ENCODE results near the gene TUBB. TPM values are rescaled to one million over a fixed set of nuclear protein-coding genes. Genes with fewer than 3 reads are reported as not detected.

The TUBB gene
- total and polyA plus RNA-seq, 2 donors (not counting 1 experiment from before 2014, with no cell fraction given): 102 to 295 TPM

- H3K9ac ChIP-seq (ENCODE audit: low read length): no peak overlapping the region
- H3K79me2 ChIP-seq (ENCODE audit: control insufficient read depth, insufficient read depth, low read length): peaks cover 20% of the 10 kb centered on the region
- Mint-ChIP-seq H3K27me3 (no peaks in the 10 kb centered on the region), H3K27ac (no peak overlapping the region), H3K9me3 (ENCODE audit: insufficient read depth) (no peaks in the 10 kb centered on the region), H3K4me1 (peaks cover 29% of the 10 kb centered on the region), H3K4me3 (no peak overlapping the region)
- H2AFZ ChIP-seq (ENCODE audit: insufficient read depth, low read depth, low read length, poor library complexity, severe bottlenecking): no peak overlapping the region
- POLR2A ChIA-PET: interaction anchor here (0.6 to 0.9 kb wide), 2 partner anchors 33 to 852 kb away, joined by 3 read pairs; no protein-coding TSS in a partner anchor
- H3K4me3 ChIP-seq (ENCODE audit: control extremely low read depth in 1 of 5, extremely low read depth in 1 of 5, insufficient read depth in 1 of 5, low read depth in 2 of 5, low read length in 4 of 5): no peak overlapping the region
- H3K27me3 ChIP-seq (replicated peaks in 1 of 4; ENCODE audit: control extremely low read depth in 1 of 4, control insufficient read depth in 3 of 4, insufficient read depth in 4 of 4, low read length in 3 of 4): no peaks in the 10 kb centered on the region
- DNase-seq (no peak), ATAC-seq (ENCODE audit: low read depth) (no peak)
- intact Hi-C loops (cut with micrococcal nuclease): no loop called here
- CTCF ChIA-PET: interaction anchor here (1.2 to 3.5 kb wide), 2 partner anchors 8 to 35 kb away, joined by 4 to 20 read pairs; no protein-coding TSS in a partner anchor
- peaks cover 5 to 42% of the 10 kb centered on the region in 2 experiments for H3K36me3 ChIP-seq (replicated peaks in 1 of 2; ENCODE audit: control extremely low read depth in 1 of 2, control insufficient read depth in 1 of 2, extremely low read depth in 1 of 2, insufficient read depth in 2 of 2, low read length in 1 of 2)
- H3K4me1 ChIP-seq (ENCODE audit: control insufficient read depth in 2 of 2, insufficient read depth in 2 of 2, low read length in 2 of 2): peaks cover 12 to 18% of the 10 kb centered on the region in 2 donors
- H3K9me3 ChIP-seq (ENCODE audit: control extremely low read depth in 1 of 3, control insufficient read depth in 2 of 3, insufficient read depth in 1 of 3, low read length in 2 of 3): no peaks in the 10 kb centered on the region
- no peak overlapping the region for H3K27ac ChIP-seq (ENCODE audit: low read length in 2 of 2)
- WGBS (ENCODE audit: insufficient coverage): no CpG with 5 or more reads among the region's 1 CpG
- H4K20me1 ChIP-seq (ENCODE audit: control insufficient read depth, insufficient read depth, low read length, poor library complexity, severe bottlenecking): no peaks in the 10 kb centered on the region
- no peak overlapping the region for H3K4me2 ChIP-seq (replicated peaks; ENCODE audit: low read depth, low read length, poor library complexity, severe bottlenecking)
- TF ChIP-seq CTCF (IDR thresholded peaks at IDR 0.05) (no peak), EZH2 (IDR thresholded peaks at IDR 0.05; ENCODE audit: borderline replicate concordance, insufficient read depth, low read depth, low read length, poor library complexity, severe bottlenecking) (no peak)
Observed at GRCh38 chr6:30714263-30714662, 5.9 kb upstream of the TUBB start.

- Histone ChIP-seq H3K27ac (ENCODE audit: low read length in 2 of 2) (peak overlapping the region; percentile 91 to 94), H3K9me3 (ENCODE audit: control extremely low read depth in 1 of 3, control insufficient read depth in 2 of 3, insufficient read depth in 1 of 3, low read length in 2 of 3) (no peaks in the 10 kb centered on the region), H3K36me3 (replicated peaks in 1 of 2; ENCODE audit: control extremely low read depth in 1 of 2, control insufficient read depth in 1 of 2, extremely low read depth in 1 of 2, insufficient read depth in 2 of 2, low read length in 1 of 2) (peaks cover 0 to 24% of the 10 kb centered on the region in 2 experiments), H3K4me1 (ENCODE audit: control insufficient read depth in 2 of 2, insufficient read depth in 2 of 2, low read length in 2 of 2) (peaks cover 19 to 29% of the 10 kb centered on the region in 2 donors), H4K20me1 (ENCODE audit: control insufficient read depth, insufficient read depth, low read length, poor library complexity, severe bottlenecking) (peaks cover 4% of the 10 kb centered on the region), H3K4me2 (replicated peaks; ENCODE audit: low read depth, low read length, poor library complexity, severe bottlenecking) (peak overlapping the region; percentile 76), H3K4me3 (ENCODE audit: control extremely low read depth in 1 of 5, extremely low read depth in 1 of 5, insufficient read depth in 1 of 5, low read depth in 2 of 5, low read length in 4 of 5) (peak overlapping the region; percentile 64 to 82 (median 80)), H3K79me2 (ENCODE audit: control insufficient read depth, insufficient read depth, low read length) (peaks cover 36% of the 10 kb centered on the region), H3K27me3 (replicated peaks in 1 of 4; ENCODE audit: control extremely low read depth in 1 of 4, control insufficient read depth in 3 of 4, insufficient read depth in 4 of 4, low read length in 3 of 4) (no peaks in the 10 kb centered on the region), H3K9ac (ENCODE audit: low read length) (peak overlapping the region; percentile 72), H2AFZ (ENCODE audit: insufficient read depth, low read depth, low read length, poor library complexity, severe bottlenecking) (peak overlapping the region; percentile 85)
- Mint-ChIP-seq H3K27me3 (no peaks in the 10 kb centered on the region), H3K27ac (peak overlapping the region; percentile 99), H3K4me1 (peaks cover 38% of the 10 kb centered on the region), H3K9me3 (ENCODE audit: insufficient read depth) (no peaks in the 10 kb centered on the region), H3K4me3 (peak overlapping the region; percentile 96)
- 5% methylated on average over 8 of the region's 8 CpGs for WGBS (ENCODE audit: insufficient coverage)
- ChIA-PET CTCF (interaction anchor here (0.5 to 22.5 kb wide), 8 partner anchors 14 to 187 kb away, joined by 3 to 963 read pairs (median 6); partner anchors contain the start of genes DHX16, MRPS18B, NRM and PPP1R10), POLR2A (interaction anchor here (0.6 to 9.8 kb wide), 11 partner anchors 10 to 160 kb away, joined by 3 to 216 read pairs (median 8); partner anchors contain the start of genes GNL1, MRPS18B, NRM and PPP1R10)
- intact Hi-C loops (cut with micrococcal nuclease): loop anchor here (1.0 kb wide), 6 partner anchors 30 to 161 kb away; partner anchors contain the start of genes ABCF1, DHX16, GNL1 and MRPS18B
- TF ChIP-seq EZH2 (IDR thresholded peaks at IDR 0.05; ENCODE audit: borderline replicate concordance, insufficient read depth, low read depth, low read length, poor library complexity, severe bottlenecking) (no peak), CTCF (IDR thresholded peaks at IDR 0.05) (no peak)
- DNase-seq (no peak), ATAC-seq (ENCODE audit: low read depth) (no peak)
Observed at GRCh38 chr6:30716879-30717128, 3.3 kb upstream of the TUBB start.

Data from B cell (primary cell).